ENCODE results near the gene ARMC2. TPM values are rescaled to one million over a fixed set of nuclear protein-coding genes. Genes with fewer than 3 reads are reported as not detected.

Gene ARMC2
- total and polyA plus RNA-seq, 2 donors (not counting 3 experiments of a cell fraction or from before 2014, with no cell fraction given), result 1.7 to 3.7 TPM

DNA sequence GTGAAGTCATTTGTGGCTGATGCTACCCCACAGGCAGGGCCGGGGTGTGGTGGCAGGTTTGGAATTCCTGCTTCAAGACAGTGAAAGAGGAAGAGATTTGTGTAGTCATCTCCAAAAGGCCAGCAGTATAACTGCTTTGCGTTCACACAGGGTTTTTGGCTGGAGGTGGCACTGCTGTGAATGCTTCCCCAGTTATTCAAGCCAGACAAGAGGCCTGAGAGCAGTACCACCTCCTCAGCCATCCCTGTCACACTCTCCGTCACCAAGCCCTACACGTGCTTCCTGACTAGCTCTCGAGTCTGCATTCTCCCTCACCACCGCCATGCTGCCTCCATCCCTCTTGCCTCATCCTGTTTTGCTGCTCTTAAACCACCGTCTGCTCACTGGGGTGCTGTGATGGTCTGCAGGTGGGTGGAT lies 23.9 kb downstream of the ARMC2 start:
- DNase-seq (ENCODE audit: low read depth, low spot score), result no peak
- CTCF ChIA-PET, result interaction anchor here (1.2 to 2.0 kb wide), 3 partner anchors 15 to 201 kb away, joined by 4 to 11 read pairs (median 5); no protein-coding TSS in a partner anchor
- Histone ChIP-seq H3K9ac (replicated peaks; ENCODE audit: extremely low read depth, insufficient read depth, low read length) (no peak overlapping the region), H2AFZ (ENCODE audit: low read depth, low read length) (no peak overlapping the region), H3K27ac (ENCODE audit: insufficient read depth, low read depth, low read length) (no peak overlapping the region), H3K9me3 (replicated peaks; ENCODE audit: control insufficient read depth, insufficient read depth, low read length) (no peaks in the 10 kb centered on the region), H3K27me3 (ENCODE audit: control insufficient read depth in 2 of 2, insufficient read depth in 2 of 2, low read length in 2 of 2) (no peaks in the 10 kb centered on the region), H3K4me3 (replicated peaks in 1 of 3; ENCODE audit: insufficient read depth in 1 of 3, low read depth in 1 of 3, low read length in 3 of 3) (no peak overlapping the region), H3K4me2 (ENCODE audit: insufficient read depth, low read length) (no peak overlapping the region), H3K79me2 (ENCODE audit: control insufficient read depth, insufficient read depth, low read length) (no peaks in the 10 kb centered on the region), H4K20me1 (replicated peaks; ENCODE audit: control insufficient read depth, extremely low read depth, insufficient read depth, low read length) (no peaks in the 10 kb centered on the region), H3K36me3 (ENCODE audit: control insufficient read depth in 2 of 2, extremely low read depth in 1 of 2, insufficient read depth in 2 of 2, low read length in 2 of 2) (no peaks in the 10 kb centered on the region), H3K4me1 (ENCODE audit: control insufficient read depth, extremely low read depth, insufficient read depth, low read length) (no peaks in the 10 kb centered on the region), H3K9me1 (replicated peaks; ENCODE audit: control insufficient read depth, extremely low read depth, insufficient read depth, low read length) (no peaks in the 10 kb centered on the region)
- dilution Hi-C loops (cut with MboI; ENCODE audit: extremely low pct_ligation_motif_present, low sequenced_read_pairs), result no loop called here
- no peak for FAIRE-seq
- POLR2A ChIA-PET, result no interaction called here
- no TSS peak for BruUV-seq (replicated peaks)
- intact Hi-C loops (cut with micrococcal nuclease), result no loop called here
- no peak for TF ChIP-seq FOS (IDR thresholded peaks at IDR 0.05; ENCODE audit: borderline replicate concordance, insufficient read depth, low read length)
- TF ChIP-seq POLR2A (IDR thresholded peaks at IDR 0.05; ENCODE audit: low read depth, low read length), result no peak
- no peak for TF ChIP-seq CTCF (IDR thresholded peaks at IDR 0.05; ENCODE audit: extremely low read depth in 1 of 2, insufficient read depth in 1 of 2, low read depth in 1 of 2, low read length in 2 of 2)
- TF ChIP-seq EZH2 (IDR thresholded peaks at IDR 0.05; ENCODE audit: borderline replicate concordance, low read depth, low read length, severe bottlenecking), result no peak
- no peak for TF ChIP-seq MYC (IDR thresholded peaks at IDR 0.05; ENCODE audit: low read depth, low read length)
- no peak for TF ChIP-seq JUN (IDR thresholded peaks at IDR 0.05; ENCODE audit: borderline replicate concordance, insufficient read depth, insufficient read length, low read depth)
- TF ChIP-seq, protein P1, sequence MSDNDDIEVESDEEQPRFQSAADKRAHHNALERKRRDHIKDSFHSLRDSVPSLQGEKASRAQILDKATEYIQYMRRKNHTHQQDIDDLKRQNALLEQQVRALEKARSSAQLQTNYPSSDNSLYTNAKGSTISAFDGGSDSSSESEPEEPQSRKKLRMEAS (IDR thresholded peaks at IDR 0.05; ENCODE audit: insufficient read depth, insufficient read length), result no peak
- no peak for TF ChIP-seq POLR2AphosphoS5 (IDR thresholded peaks at IDR 0.05; ENCODE audit: insufficient read depth, low read depth, low read length)
- TF ChIP-seq GATA2 (IDR thresholded peaks at IDR 0.05; ENCODE audit: insufficient read depth, insufficient read length, low read depth, low read length), result no peak
